IPS-20b (cell line): ENCODE data around the gene SLC22A3.
"Not testable (repeated sequence)": the region's sequence is repeated elsewhere in the genome, so short reads cannot be mapped to it uniquely, and the experiment has no call there.

Experiments
- H3K27ac ChIP-seq: one replicate; pipeline ENCODE4 v1.5.1; 2013; ENCODE audit warnings: low read length
- H3K27me3 ChIP-seq: 2 replicates; pipeline ENCODE4 v1.6.1; 2013; ENCODE audit warnings: mild to moderate bottlenecking, low read length, inconsistent platforms; ENCODE audit not compliant: insufficient read depth
- H3K36me3 ChIP-seq: 2 replicates; pipeline ENCODE4 v1.6.1; 2013; ENCODE audit warnings: low read depth, mild to moderate bottlenecking, inconsistent platforms, low read length, moderate library complexity; ENCODE audit not compliant: insufficient read depth
- H3K4me1 ChIP-seq: 2 replicates; pipeline ENCODE4 v1.6.1; 2013; ENCODE audit warnings: mild to moderate bottlenecking, control low read depth, inconsistent platforms, low read length, moderate library complexity; ENCODE audit not compliant: insufficient read depth
- H3K4me3 ChIP-seq: 2 replicates; pipeline ENCODE4 v1.5.1; 2013; ENCODE audit warnings: mild to moderate bottlenecking, low read length, inconsistent platforms
- H3K9ac ChIP-seq: 2 replicates; pipeline ENCODE4 v1.6.1; 2013; ENCODE audit warnings: low read depth, mild to moderate bottlenecking, inconsistent platforms, low read length, moderate library complexity
- H3K9me3 ChIP-seq: 2 replicates; pipeline ENCODE4 v1.6.1; 2013; ENCODE audit warnings: mild to moderate bottlenecking, low read depth, low read length, inconsistent platforms; ENCODE audit not compliant: insufficient read depth

The SLC22A3 gene

GRCh38 chr6:160378218-160378617 is 30.0 kb downstream of the SLC22A3 start:
- H3K9me3 ChIP-seq = 0 out of 2 replicates have a peak, but pooled peaks cover 8% of the 10 kb centered on the region
- H3K9ac ChIP-seq = no peak overlapping the region
- H3K27me3 ChIP-seq = no peaks in the 10 kb centered on the region
- H3K36me3 ChIP-seq = no peaks in the 10 kb centered on the region
- no peaks in the 10 kb centered on the region for H3K4me1 ChIP-seq
- H3K27ac ChIP-seq = no peak overlapping the region
- H3K4me3 ChIP-seq = no peak overlapping the region

- no peak overlapping the region for H3K9ac ChIP-seq
Measured at GRCh38 chr6:160378882-160379281, 30.7 kb downstream of the SLC22A3 start.

GRCh38 chr6:160379466-160379865 is 31.3 kb downstream of the SLC22A3 start:
- Histone ChIP-seq H3K27me3 (no peaks in the 10 kb centered on the region), H3K36me3 (no peaks in the 10 kb centered on the region), H3K9ac (no peak overlapping the region), H3K4me3 (no peak overlapping the region), H3K4me1 (no peaks in the 10 kb centered on the region), H3K9me3 (0 out of 2 replicates have a peak, but pooled peaks cover 8% of the 10 kb centered on the region), H3K27ac (no peak overlapping the region)

More at GRCh38 chr6:160378882-160379281, 30.7 kb downstream of the SLC22A3 start:
- Histone ChIP-seq H3K27me3 (no peaks in the 10 kb centered on the region), H3K9me3 (0 out of 2 replicates have a peak, but pooled peaks cover 8% of the 10 kb centered on the region), H3K4me3 (no peak overlapping the region), H3K27ac (no peak overlapping the region), H3K36me3 (no peaks in the 10 kb centered on the region), H3K4me1 (no peaks in the 10 kb centered on the region)

- Histone ChIP-seq H3K36me3 (no peaks in the 10 kb centered on the region), H3K4me1 (no peaks in the 10 kb centered on the region), H3K9ac (no peak overlapping the region), H3K27ac (no peak overlapping the region), H3K27me3 (no peaks in the 10 kb centered on the region), H3K4me3 (no peak overlapping the region), H3K9me3 (0 out of 2 replicates have a peak, but pooled peaks cover 8% of the 10 kb centered on the region)
Measured at GRCh38 chr6:160382946-160383345, 34.8 kb downstream of the SLC22A3 start.

GRCh38 chr6:160386869-160387530 is 38.8 kb downstream of the SLC22A3 start:
- H3K27me3 ChIP-seq = no peaks in the 10 kb centered on the region
- 0 out of 2 replicates have a peak, but pooled peaks cover 8% of the 10 kb centered on the region for H3K9me3 ChIP-seq
- H3K27ac ChIP-seq = no peak overlapping the region
- H3K4me3 ChIP-seq = no peak overlapping the region
- no peaks in the 10 kb centered on the region for H3K4me1 ChIP-seq
- H3K36me3 ChIP-seq = no peaks in the 10 kb centered on the region
- H3K9ac ChIP-seq = no peak overlapping the region

GRCh38 chr6:160387916-160388643 is 39.9 kb downstream of the SLC22A3 start:
- Histone ChIP-seq H3K27me3 (no peaks in the 10 kb centered on the region), H3K4me3 (no peak overlapping the region), H3K9me3 (no peaks in the 10 kb centered on the region), H3K9ac (no peak overlapping the region), H3K27ac (no peak overlapping the region), H3K4me1 (no peaks in the 10 kb centered on the region), H3K36me3 (no peaks in the 10 kb centered on the region)

GRCh38 chr6:160388922-160389321 is 40.7 kb downstream of the SLC22A3 start:
- H3K4me1 ChIP-seq = no peaks in the 10 kb centered on the region; the same call in 1 of the 2 replicates

GRCh38 chr6:160391419-160392116 is 43.4 kb downstream of the SLC22A3 start:
- Histone ChIP-seq H3K27me3 (no peaks in the 10 kb centered on the region), H3K9me3 (no peaks in the 10 kb centered on the region), H3K4me1 (peaks cover 8% of the 10 kb centered on the region), H3K4me3 (no peak overlapping the region), H3K36me3 (no peaks in the 10 kb centered on the region), H3K9ac (no peak overlapping the region), H3K27ac (no peak overlapping the region)

More at GRCh38 chr6:160388922-160389321, 40.7 kb downstream of the SLC22A3 start:
- no peak overlapping the region for H3K27ac ChIP-seq
- H3K4me3 ChIP-seq = no peak overlapping the region
- no peaks in the 10 kb centered on the region for H3K27me3 ChIP-seq
- no peak overlapping the region for H3K9ac ChIP-seq
- H3K9me3 ChIP-seq = no peaks in the 10 kb centered on the region
- H3K36me3 ChIP-seq = no peaks in the 10 kb centered on the region

GRCh38 chr6:160393442-160393841 is 45.3 kb downstream of the SLC22A3 start:
- H3K9ac ChIP-seq, H3K4me1 ChIP-seq, H3K27me3 ChIP-seq, H3K27ac ChIP-seq, H3K9me3 ChIP-seq, H3K36me3 ChIP-seq, H3K4me3 ChIP-seq: not testable (repeated sequence)

- H3K9me3 ChIP-seq = no peaks in the 10 kb centered on the region
- H3K27ac ChIP-seq = no peak overlapping the region
- peak overlapping the region; percentile 49; the same call in 1 of the 2 replicates for H3K9ac ChIP-seq
- peaks cover 8% of the 10 kb centered on the region for H3K4me1 ChIP-seq
- H3K27me3 ChIP-seq = no peaks in the 10 kb centered on the region
- H3K36me3 ChIP-seq = no peaks in the 10 kb centered on the region
- H3K4me3 ChIP-seq = no peak overlapping the region
Measured at GRCh38 chr6:160393891-160394653, 45.9 kb downstream of the SLC22A3 start.

GRCh38 chr6:160394654-160395035 is 46.5 kb downstream of the SLC22A3 start:
- Histone ChIP-seq H3K4me3 (no peak overlapping the region), H3K9me3 (no peaks in the 10 kb centered on the region), H3K9ac (peak overlapping the region; percentile 49; the same call in 1 of the 2 replicates), H3K4me1 (peaks cover 8% of the 10 kb centered on the region), H3K27ac (no peak overlapping the region), H3K27me3 (no peaks in the 10 kb centered on the region), H3K36me3 (no peaks in the 10 kb centered on the region)
